Neutrophil (primary cell): ENCODE data around the gene LRRFIP2.

Experiments used
- H3K27ac ChIP-seq: fragments of 200-600 bp; sonication (generic); 2 replicates; pipeline ENCODE4 v1.5.1; 2016; ENCODE audit warnings: mild to moderate bottlenecking, moderate library complexity
- H3K27me3 ChIP-seq: fragments of 200-600 bp; sonication (generic); 2 replicates; pipeline ENCODE4 v1.6.0; 2016; ENCODE audit warnings: mild to moderate bottlenecking
- H3K36me3 ChIP-seq: fragments of 200-600 bp; sonication (generic); 2 replicates; pipeline ENCODE4 v1.5.1; 2017
- H3K4me1 ChIP-seq, 2 experiments: fragments of 200-600 bp in 1 of 2; sonication (generic) in 1 of 2; 1 replicate in 1 of 2; 2 replicates in 1 of 2; pipeline versions ENCODE4 v1.5.1 to v1.6.1; 2013 to 2016; ENCODE audit warnings: low read depth in 1 of 2, low read length in 1 of 2, mild to moderate bottlenecking in 1 of 2, moderate library complexity in 1 of 2; ENCODE audit not compliant: control insufficient read depth in 1 of 2, insufficient read depth in 1 of 2
- H3K4me3 ChIP-seq, 2 experiments: fragments of 200-600 bp in 1 of 2; sonication (generic) in 1 of 2; 1 replicate in 1 of 2; 2 replicates in 1 of 2; pipeline ENCODE4 v1.5.1; 2013 to 2016; ENCODE audit warnings: low read depth in 1 of 2, low read length in 1 of 2, mild to moderate bottlenecking in 1 of 2, moderate library complexity in 1 of 2
- H3K9me3 ChIP-seq: fragments of 200-600 bp; sonication (generic); 2 replicates; pipeline ENCODE4 v1.5.1; 2016
- TF ChIP-seq, protein P1 (sequence below): fragments of 200-600 bp; sonication (generic); IDR thresholded peaks from 2 replicates; pipeline ENCODE4 v1.5.1; 2016; ENCODE audit warnings: antibody characterized with exemption

LRRFIP2 gene

DNA sequence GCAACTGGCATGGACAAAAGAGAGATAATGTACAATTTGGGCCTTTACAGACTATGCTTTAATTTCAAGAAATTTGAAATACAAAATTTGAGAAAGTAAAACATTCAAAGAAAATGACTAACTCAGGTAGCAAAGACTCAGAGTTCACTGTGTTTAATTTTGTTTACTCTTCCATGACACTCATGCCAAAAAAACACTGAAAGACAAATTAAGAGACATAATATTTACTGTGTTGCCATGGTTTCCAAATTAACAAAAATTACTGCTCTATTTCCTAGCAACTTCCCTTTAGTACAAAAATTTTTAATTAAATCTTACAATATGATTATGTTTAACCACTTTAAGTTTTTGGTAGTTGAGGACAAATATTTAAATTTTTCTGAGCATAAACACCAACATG is 29.6 kb downstream of the LRRFIP2 start:
- peak overlapping the region in 1 of 2 experiments; percentile 38 for H3K4me3 ChIP-seq
- peak overlapping the region; percentile 86 for H3K27ac ChIP-seq
- TF ChIP-seq, protein P1, sequence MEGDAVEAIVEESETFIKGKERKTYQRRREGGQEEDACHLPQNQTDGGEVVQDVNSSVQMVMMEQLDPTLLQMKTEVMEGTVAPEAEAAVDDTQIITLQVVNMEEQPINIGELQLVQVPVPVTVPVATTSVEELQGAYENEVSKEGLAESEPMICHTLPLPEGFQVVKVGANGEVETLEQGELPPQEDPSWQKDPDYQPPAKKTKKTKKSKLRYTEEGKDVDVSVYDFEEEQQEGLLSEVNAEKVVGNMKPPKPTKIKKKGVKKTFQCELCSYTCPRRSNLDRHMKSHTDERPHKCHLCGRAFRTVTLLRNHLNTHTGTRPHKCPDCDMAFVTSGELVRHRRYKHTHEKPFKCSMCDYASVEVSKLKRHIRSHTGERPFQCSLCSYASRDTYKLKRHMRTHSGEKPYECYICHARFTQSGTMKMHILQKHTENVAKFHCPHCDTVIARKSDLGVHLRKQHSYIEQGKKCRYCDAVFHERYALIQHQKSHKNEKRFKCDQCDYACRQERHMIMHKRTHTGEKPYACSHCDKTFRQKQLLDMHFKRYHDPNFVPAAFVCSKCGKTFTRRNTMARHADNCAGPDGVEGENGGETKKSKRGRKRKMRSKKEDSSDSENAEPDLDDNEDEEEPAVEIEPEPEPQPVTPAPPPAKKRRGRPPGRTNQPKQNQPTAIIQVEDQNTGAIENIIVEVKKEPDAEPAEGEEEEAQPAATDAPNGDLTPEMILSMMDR, result no peak
- H3K36me3 ChIP-seq, result peaks cover 6% of the 10 kb centered on the region
- no peaks in the 10 kb centered on the region for H3K27me3 ChIP-seq
- H3K4me1 ChIP-seq, result peaks cover 70 to 74% of the 10 kb centered on the region in 2 experiments
- no peaks in the 10 kb centered on the region for H3K9me3 ChIP-seq

DNA sequence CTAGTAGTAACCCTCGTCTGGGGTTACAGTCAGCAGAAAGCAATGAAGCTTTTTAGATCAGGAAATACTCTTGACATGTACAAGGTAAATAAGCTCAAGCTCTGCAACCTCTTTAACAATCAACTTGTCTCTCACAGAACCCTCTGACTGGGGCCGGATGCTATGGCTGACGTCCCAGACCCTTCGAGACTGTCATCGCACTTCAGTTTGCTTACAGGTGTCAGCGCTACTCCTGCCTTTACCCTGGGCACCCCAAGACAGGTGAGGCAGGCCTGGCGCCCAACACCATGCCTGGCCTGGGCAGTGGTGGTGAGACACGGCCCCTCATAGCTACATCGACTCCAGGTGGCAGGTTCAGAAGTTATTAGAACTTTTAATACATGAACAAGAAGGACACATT is 30.6 kb downstream of the LRRFIP2 start:
- TF ChIP-seq, protein P1, result no peak
- Histone ChIP-seq H3K36me3 (peaks cover 6% of the 10 kb centered on the region), H3K27ac (peak overlapping the region; percentile 86), H3K9me3 (no peaks in the 10 kb centered on the region), H3K4me3 (no peak overlapping the region), H3K27me3 (no peaks in the 10 kb centered on the region), H3K4me1 (peaks cover 62 to 68% of the 10 kb centered on the region in 2 experiments)

DNA sequence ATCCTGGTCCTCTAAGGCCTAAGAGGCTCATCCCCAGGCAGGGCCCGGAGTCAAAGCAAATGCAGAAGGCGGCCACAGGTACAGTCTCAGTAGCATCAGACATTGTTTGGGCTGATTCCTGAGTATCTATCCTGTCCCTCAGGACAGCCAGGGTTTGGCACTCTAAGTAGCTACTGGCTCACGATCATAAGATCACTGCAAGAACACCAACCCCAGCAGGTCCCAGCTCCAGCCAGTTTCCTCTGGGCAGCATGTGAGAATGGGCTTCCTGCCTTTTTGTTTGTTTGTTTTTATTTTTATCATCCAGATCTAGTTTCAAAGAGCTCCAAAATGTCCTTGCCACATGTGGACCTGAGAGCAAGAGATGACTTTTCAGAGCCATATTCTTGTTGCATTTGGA is 32.7 kb downstream of the LRRFIP2 start:
- no peaks in the 10 kb centered on the region for H3K9me3 ChIP-seq
- H3K27ac ChIP-seq, result peak overlapping the region; percentile 57
- peaks cover 51 to 54% of the 10 kb centered on the region in 2 experiments for H3K4me1 ChIP-seq
- TF ChIP-seq, protein P1, result no peak
- no peaks in the 10 kb centered on the region for H3K27me3 ChIP-seq
- H3K4me3 ChIP-seq, result no peak overlapping the region
- H3K36me3 ChIP-seq, result peaks cover 6% of the 10 kb centered on the region

DNA sequence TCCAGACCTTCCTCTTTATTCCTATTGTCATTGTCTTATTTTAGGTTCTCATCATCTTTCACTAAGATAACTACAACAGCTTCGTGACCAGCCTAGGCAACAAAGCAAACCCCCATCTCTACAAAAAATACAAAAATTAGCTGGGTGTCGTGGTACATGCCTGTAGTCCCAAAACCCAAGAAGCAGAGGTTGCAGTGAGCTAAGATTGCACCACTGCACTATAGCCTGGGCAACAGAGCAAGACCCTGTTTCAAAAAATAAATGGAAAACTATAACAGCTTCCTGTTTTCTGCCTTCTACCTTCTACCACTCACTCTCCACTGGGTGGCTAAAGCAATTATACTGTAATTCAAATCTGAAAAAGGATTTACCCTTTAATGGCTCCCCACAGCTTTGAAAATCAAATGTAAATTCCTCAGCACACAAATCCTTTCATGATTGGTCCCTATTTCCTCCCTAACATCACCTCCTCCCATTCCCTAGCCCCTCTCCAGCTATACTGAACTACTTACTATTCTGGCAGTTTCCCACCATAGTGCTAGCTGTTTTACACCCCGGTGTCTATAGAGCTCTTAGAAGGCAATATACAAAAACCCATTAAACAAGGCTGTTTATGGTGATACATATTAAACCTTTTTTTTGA is 33.4 kb downstream of the LRRFIP2 start:
- Histone ChIP-seq H3K36me3 (peaks cover 6% of the 10 kb centered on the region), H3K27ac (peak overlapping the region; percentile 57), H3K4me3 (no peak overlapping the region), H3K4me1 (peaks cover 51 to 54% of the 10 kb centered on the region in 2 experiments), H3K27me3 (no peaks in the 10 kb centered on the region), H3K9me3 (no peaks in the 10 kb centered on the region)
- TF ChIP-seq, protein P1, result no peak

DNA sequence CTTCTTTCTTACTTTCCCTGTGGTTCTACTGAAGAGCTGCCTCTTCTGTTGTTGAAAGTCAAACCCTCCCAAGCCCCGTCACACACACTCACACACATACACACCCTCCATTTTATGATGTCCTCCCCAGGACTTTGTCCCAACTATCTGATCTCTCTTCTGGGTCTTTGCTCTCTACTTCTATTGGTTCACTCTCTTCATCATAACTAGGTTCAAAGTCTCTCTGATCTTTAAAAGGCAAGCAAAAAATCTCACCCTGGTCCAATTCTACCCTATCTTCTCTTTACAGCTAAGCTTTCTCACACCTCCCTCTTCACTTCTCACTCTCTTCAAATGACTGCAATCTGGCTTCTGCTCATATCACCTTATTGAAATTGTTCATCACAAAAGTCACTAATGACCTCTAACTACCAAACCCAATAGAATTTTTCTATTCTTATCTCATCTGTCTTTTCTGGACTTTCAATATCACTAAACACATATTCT is 34.8 kb downstream of the LRRFIP2 start:
- Histone ChIP-seq H3K4me3 (no peak overlapping the region), H3K36me3 (peaks cover 6% of the 10 kb centered on the region), H3K4me1 (peaks cover 51 to 54% of the 10 kb centered on the region in 2 experiments), H3K9me3 (no peaks in the 10 kb centered on the region), H3K27ac (peak overlapping the region; percentile 14), H3K27me3 (no peaks in the 10 kb centered on the region)
- TF ChIP-seq, protein P1, result no peak
